Liver (tissue), 3 donors: ENCODE measurements around the gene HSF4.

Experiments
- CTCF ChIP-seq: fragments of 150-350 bp; IDR thresholded peaks from 2 replicates; pipeline ENCODE4 v1.5.1; 2017; ENCODE audit warnings: improper control_type of control experiment, low read depth, low read length; ENCODE audit not compliant: missing input control
- MAX ChIP-seq: IDR thresholded peaks from 2 replicates; pipeline ENCODE4 v1.6.1; 2016; ENCODE audit warnings: antibody characterized with exemption
- NR2F2 ChIP-seq: IDR thresholded peaks from 2 replicates; pipeline ENCODE4 v1.6.1; 2016; ENCODE audit warnings: antibody characterized with exemption
- REST ChIP-seq: IDR thresholded peaks from 2 replicates; pipeline ENCODE4 v1.6.1; 2016; ENCODE audit warnings: antibody characterized with exemption, mild to moderate bottlenecking
- TAF1 ChIP-seq: conservative IDR thresholded peaks from 2 replicates; pipeline ENCODE4 v1.6.1; 2016; ENCODE audit warnings: antibody characterized with exemption, mild to moderate bottlenecking
- YY1 ChIP-seq: IDR thresholded peaks from 2 replicates; pipeline ENCODE4 v1.6.1; 2016; ENCODE audit warnings: antibody characterized with exemption, mild to moderate bottlenecking
- donor health status: healthy.
- donor health status: healthy.

GRCh38 chr16:67173323-67173722 is 8.8 kb downstream of the HSF4 start:
- TF ChIP-seq YY1: no peak
- TF ChIP-seq NR2F2: no peak
- TF ChIP-seq MAX: no peak
- TF ChIP-seq CTCF: no peak
- no peak for TF ChIP-seq TAF1
- TF ChIP-seq REST: no peak
